IPS-15b (cell line): Measurements from ENCODE around the gene IRF2BP1.

Source experiments
- H3K27me3 ChIP-seq: one replicate; pipeline ENCODE4 v1.6.1; 2013; ENCODE audit warnings: low read length; ENCODE audit not compliant: control insufficient read depth, insufficient read depth
- H3K36me3 ChIP-seq: one replicate; pipeline ENCODE4 v1.6.1; 2013; ENCODE audit warnings: low read length; ENCODE audit not compliant: control insufficient read depth, insufficient read depth
- H3K4me1 ChIP-seq: one replicate; pipeline ENCODE4 v1.6.1; 2013; ENCODE audit warnings: mild to moderate bottlenecking, low read length; ENCODE audit not compliant: control insufficient read depth, insufficient read depth
- H3K4me3 ChIP-seq: one replicate; pipeline ENCODE4 v1.5.1; 2013; ENCODE audit warnings: low read depth, low read length
- H3K9ac ChIP-seq: one replicate; pipeline ENCODE4 v1.6.1; 2013; ENCODE audit warnings: low read depth, mild to moderate bottlenecking, low read length
- H3K9me3 ChIP-seq: one replicate; pipeline ENCODE4 v1.6.1; 2013; ENCODE audit warnings: mild to moderate bottlenecking, low read length; ENCODE audit not compliant: control insufficient read depth, insufficient read depth

Gene IRF2BP1

DNA sequence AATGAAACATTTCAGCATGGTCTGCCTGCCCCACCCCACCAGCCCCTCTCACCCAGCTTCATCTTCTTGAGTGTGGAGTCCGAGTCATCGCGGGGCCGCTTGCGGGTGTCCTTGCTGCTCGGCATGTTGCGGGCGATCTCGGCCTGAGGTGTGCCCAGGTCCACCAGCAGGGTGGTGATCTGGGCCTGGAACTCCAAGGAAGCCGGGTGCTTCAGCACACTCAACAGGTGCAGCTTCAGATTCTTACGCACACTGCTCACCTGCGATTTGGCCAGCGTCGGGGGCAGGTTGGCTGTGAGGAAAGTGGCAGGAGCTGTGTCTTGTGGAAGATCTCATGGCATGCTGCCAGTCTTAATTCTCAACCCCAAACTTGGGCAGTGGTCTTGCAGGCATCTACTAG is 43.7 kb downstream of the IRF2BP1 start:
- no peaks in the 10 kb centered on the region for H3K27me3 ChIP-seq
- no peak overlapping the region for H3K9ac ChIP-seq
- H3K4me1 ChIP-seq: no peaks in the 10 kb centered on the region
- H3K9me3 ChIP-seq: no peaks in the 10 kb centered on the region
- H3K4me3 ChIP-seq: no peak overlapping the region
- peaks cover 42% of the 10 kb centered on the region for H3K36me3 ChIP-seq

DNA sequence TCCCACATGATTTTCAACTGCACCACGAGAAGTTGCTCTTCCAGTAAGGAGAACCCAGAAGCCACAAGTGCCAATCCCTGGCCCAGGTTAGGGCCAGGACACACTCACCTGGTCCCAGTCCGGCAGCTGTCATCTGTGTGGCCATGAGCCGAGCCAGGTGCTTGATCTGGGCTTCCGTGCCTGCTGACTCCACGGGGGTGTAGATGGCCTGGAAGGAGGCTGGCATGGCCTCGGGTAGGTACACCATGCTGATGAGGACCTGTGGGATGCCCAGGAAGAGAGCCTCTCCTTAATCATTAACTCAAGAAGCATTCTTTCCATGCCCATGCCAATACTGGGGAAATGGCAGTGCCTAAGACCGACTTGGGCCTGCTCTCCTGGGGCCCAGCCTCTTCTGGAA is 51.0 kb downstream of the IRF2BP1 start:
- H3K9me3 ChIP-seq: no peaks in the 10 kb centered on the region
- no peak overlapping the region for H3K4me3 ChIP-seq
- no peaks in the 10 kb centered on the region for H3K27me3 ChIP-seq
- H3K36me3 ChIP-seq: peaks cover 59% of the 10 kb centered on the region
- no peaks in the 10 kb centered on the region for H3K4me1 ChIP-seq
- no peak overlapping the region for H3K9ac ChIP-seq
